Esophagus squamous epithelium (tissue), 5 donors: ENCODE data around the gene BRINP3. TPM values are rescaled to one million over a fixed set of nuclear protein-coding genes. Genes with fewer than 3 reads are reported as not detected.

Experiments used
- DNase-seq: peaks from one replicate; lab custom pipeline; 2025; lab: John Stamatoyannopoulos, UW
- H3K27ac ChIP-seq, 4 donors: fragments of 200-600 bp; sonication (generic); one replicate each; pipeline ENCODE4 v1.5.1; 2016 to 2019; ENCODE audit warnings: mild to moderate bottlenecking in 1 of 4
- H3K27me3 ChIP-seq, 4 donors: fragments of 200-600 bp; sonication (generic); 1 replicate in 3 of 4; 2 replicates in 1 of 4; pipeline versions ENCODE4 v1.5.1 to v1.6.0; 2017 to 2021; ENCODE audit warnings: antibody characterized with exemption in 1 of 4
- H3K36me3 ChIP-seq, 3 donors: fragments of 200-600 bp; sonication (generic); one replicate each; pipeline ENCODE4 v1.5.1; 2016 to 2019
- H3K4me1 ChIP-seq, 3 donors: fragments of 200-600 bp; sonication (generic); one replicate each; pipeline ENCODE4 v1.5.1; 2017 to 2019
- H3K4me3 ChIP-seq, 4 donors: fragments of 200-600 bp; sonication (generic); 1 replicate in 3 of 4; 2 replicates in 1 of 4; pipeline ENCODE4 v1.5.1; 2016 to 2019; ENCODE audit warnings: mild to moderate bottlenecking in 2 of 4, moderate library complexity in 1 of 4
- H3K9me3 ChIP-seq, 3 donors: fragments of 200-600 bp; sonication (generic); one replicate each; pipeline ENCODE4 v1.5.1; 2016 to 2019
- CTCF ChIP-seq, 6 experiments: fragments of 450-650 bp in 4 of 6; fragments of 200-600 bp in 2 of 6; sonication (generic) in 2 of 6; IDR thresholded peaks; one replicate each; pipeline ENCODE4 v1.5.1; 2016 to 2019; ENCODE audit warnings: antibody characterized with exemption in 6 of 6, mild to moderate bottlenecking in 4 of 6, moderate library complexity in 4 of 6
- POLR2A ChIP-seq, 4 donors: fragments of 450-650 bp; IDR thresholded peaks; one replicate each; pipeline ENCODE4 v1.6.1; 2017; ENCODE audit warnings: antibody characterized with exemption in 4 of 4, mild to moderate bottlenecking in 4 of 4, moderate library complexity in 3 of 4
- WGBS, 2 donors: methylation state at CpG; one replicate each; pipeline ENCODE4 v1.1.5; 2018; 5-methylcytosine and 5-hydroxymethylcytosine counted together
- intact Hi-C: fragments of 100-400 bp; cut with DNase I; formaldehyde crosslinking; loops from one replicate; pipeline ENCODE4 v1.15.0; 2022
- total RNA-seq, 4 donors: library from RNA; depleted of rRNA; stranded (reverse); fragments of >200 nt; gene quantifications; one replicate each; pipeline ENCODE4 v1.1.0, GENCODE V29; 2016
- donor health status: DM: yes; HTN: yes; CAD: no.

BRINP3 gene
- total RNA-seq, 4 donors from 2014 or later: 0.50 to 0.95 TPM; not detected in 2

DNA sequence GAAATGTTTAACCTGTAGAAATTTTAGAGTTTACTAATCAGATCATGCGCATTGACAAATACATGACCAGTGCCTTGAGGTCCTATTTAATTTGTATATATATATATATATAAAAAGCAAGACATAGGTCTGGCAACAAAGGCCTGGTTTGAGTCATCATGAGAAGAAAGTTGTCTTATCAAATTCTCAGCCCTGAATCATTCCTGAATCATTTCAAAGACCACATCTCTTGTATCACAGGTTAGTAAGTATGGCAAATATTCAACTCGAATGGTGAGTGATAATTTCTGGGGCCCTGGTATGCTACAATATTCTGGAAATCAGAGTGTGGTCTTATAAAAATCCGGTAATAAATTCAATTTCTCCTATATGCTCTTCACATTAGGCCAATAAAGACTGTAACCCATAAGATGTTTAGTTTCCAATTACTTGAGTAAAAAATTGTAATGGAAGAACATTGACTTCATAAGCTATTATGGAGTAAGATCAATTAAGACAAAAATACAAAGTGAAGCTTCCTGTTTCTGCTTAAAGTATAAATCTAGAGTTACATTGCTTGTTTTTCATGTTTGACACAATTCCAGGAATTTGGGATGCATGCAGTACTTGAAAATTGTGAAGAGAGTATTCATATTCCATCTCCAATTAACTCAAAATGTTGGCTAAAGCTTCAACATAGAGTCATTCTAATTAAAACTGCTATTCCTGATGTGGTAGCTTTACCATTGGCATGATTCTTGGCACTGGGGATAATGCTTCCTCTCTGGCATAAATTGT is 309.4 kb downstream of the BRINP3 start:
- H3K27me3 ChIP-seq: no peaks in the 10 kb centered on the region
- no peak for DNase-seq
- WGBS, 2 donors: 81 to 84% methylated on average over 3 of the region's 3 CpGs
- H3K27ac ChIP-seq: no peak overlapping the region
- H3K9me3 ChIP-seq: no peaks in the 10 kb centered on the region
- intact Hi-C loops: no loop called here
- no peak overlapping the region for H3K4me3 ChIP-seq
- no peaks in the 10 kb centered on the region for H3K36me3 ChIP-seq
- no peaks in the 10 kb centered on the region for H3K4me1 ChIP-seq
- no peak for TF ChIP-seq POLR2A (IDR thresholded peaks at IDR 0.05)
- TF ChIP-seq CTCF (IDR thresholded peaks at IDR 0.05): no peak

DNA sequence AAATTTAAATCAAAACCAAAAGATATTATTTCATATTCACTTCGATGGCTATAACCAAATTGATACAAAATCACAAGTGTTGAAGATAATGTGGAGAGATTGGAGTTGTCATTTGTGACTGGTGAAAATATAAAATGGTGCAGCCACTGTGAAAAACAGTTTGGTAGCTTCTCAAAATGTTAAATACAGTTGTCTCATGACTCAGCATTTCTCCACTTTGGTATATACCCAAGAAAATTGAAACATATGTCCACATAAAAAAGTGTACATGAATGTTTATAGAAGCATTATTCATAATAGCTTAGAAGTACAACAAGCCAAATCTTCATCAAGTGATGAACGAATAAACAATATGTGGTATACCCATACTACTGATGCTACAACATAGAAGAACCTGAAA is 318.5 kb downstream of the BRINP3 start:
- intact Hi-C loops: no loop called here
- WGBS, 2 donors: 60% methylated on average over 2 of the region's 2 CpGs
- Histone ChIP-seq H3K9me3 (no peaks in the 10 kb centered on the region), H3K36me3 (no peaks in the 10 kb centered on the region), H3K27me3 (no peaks in the 10 kb centered on the region), H3K27ac (no peak overlapping the region), H3K4me3 (no peak overlapping the region), H3K4me1 (no peaks in the 10 kb centered on the region)
- TF ChIP-seq POLR2A (IDR thresholded peaks at IDR 0.05) (no peak), CTCF (IDR thresholded peaks at IDR 0.05) (no peak)
- no peak for DNase-seq

GRCh38 chr1:190154744-190155143 is 322.9 kb downstream of the BRINP3 start:
- intact Hi-C loops: no loop called here

GRCh38 chr1:190147616-190148015 is 330.0 kb downstream of the BRINP3 start:
- TF ChIP-seq CTCF (IDR thresholded peaks at IDR 0.05): no peak
- TF ChIP-seq POLR2A (IDR thresholded peaks at IDR 0.05): no peak
- no peak for DNase-seq
- Histone ChIP-seq H3K4me1 (no peaks in the 10 kb centered on the region), H3K27me3 (no peaks in the 10 kb centered on the region), H3K4me3 (no peak overlapping the region), H3K27ac (no peak overlapping the region), H3K9me3 (no peaks in the 10 kb centered on the region), H3K36me3 (no peaks in the 10 kb centered on the region)
- 61 to 78% methylated on average over 2 of the region's 2 CpGs for WGBS, 2 donors
- intact Hi-C loops: no loop called here

More at GRCh38 chr1:190154744-190155143, 322.9 kb downstream of the BRINP3 start:
- WGBS, 2 donors: 48 to 50% methylated on average over 2 of the region's 2 CpGs
- no peaks in the 10 kb centered on the region for H3K9me3 ChIP-seq
- no peaks in the 10 kb centered on the region for H3K27me3 ChIP-seq
- TF ChIP-seq CTCF (IDR thresholded peaks at IDR 0.05) (no peak), POLR2A (IDR thresholded peaks at IDR 0.05) (no peak)
- H3K27ac ChIP-seq: no peak overlapping the region
- H3K4me1 ChIP-seq: no peaks in the 10 kb centered on the region
- no peak overlapping the region for H3K4me3 ChIP-seq
- DNase-seq: no peak
- no peaks in the 10 kb centered on the region for H3K36me3 ChIP-seq

DNA sequence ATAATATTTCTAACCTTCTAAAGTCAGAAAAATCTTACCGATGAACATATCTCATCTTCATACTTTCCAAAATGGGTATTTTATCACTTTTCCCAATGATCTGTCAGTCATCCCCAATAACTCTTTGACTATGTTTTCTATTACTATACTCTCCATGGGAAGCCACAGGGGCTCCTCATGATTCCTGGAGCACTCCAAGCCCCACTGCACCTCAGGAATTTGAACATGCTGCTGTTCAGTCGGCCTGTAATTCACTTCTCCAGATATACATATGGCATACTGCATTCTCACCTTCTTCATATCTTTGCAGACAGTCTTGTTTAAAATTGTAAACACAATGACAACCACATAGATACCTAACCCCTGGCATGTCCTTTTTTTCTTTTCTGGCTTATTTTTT is 333.0 kb downstream of the BRINP3 start:
- intact Hi-C loops: no loop called here
- TF ChIP-seq POLR2A (IDR thresholded peaks at IDR 0.05): no peak
- TF ChIP-seq CTCF (IDR thresholded peaks at IDR 0.05): no peak
- WGBS, 2 donors: 70 to 80% methylated on average over 2 of the region's 2 CpGs
- Histone ChIP-seq H3K36me3 (no peaks in the 10 kb centered on the region), H3K4me1 (no peaks in the 10 kb centered on the region), H3K4me3 (no peak overlapping the region), H3K27ac (no peak overlapping the region), H3K27me3 (no peaks in the 10 kb centered on the region), H3K9me3 (no peaks in the 10 kb centered on the region)
- DNase-seq: no peak
